HG03066 (cell line): Measurements from ENCODE around the gene LCN10.
"Not testable (repeated sequence)": the region's sequence is repeated elsewhere in the genome, so short reads cannot be mapped to it uniquely, and the experiment has no call there.

Experiments
- ATAC-seq: cut with Tn5 transposase; IDR thresholded peaks from one replicate; pipeline ENCODE4 v1.9.1; 2021; ENCODE audit warnings: low read depth; ENCODE audit not compliant: unreplicated experiment

Gene LCN10

GRCh38 chr9:136773386-136774044 lies 30.8 kb upstream of the LCN10 start:
- no peak for ATAC-seq

DNA sequence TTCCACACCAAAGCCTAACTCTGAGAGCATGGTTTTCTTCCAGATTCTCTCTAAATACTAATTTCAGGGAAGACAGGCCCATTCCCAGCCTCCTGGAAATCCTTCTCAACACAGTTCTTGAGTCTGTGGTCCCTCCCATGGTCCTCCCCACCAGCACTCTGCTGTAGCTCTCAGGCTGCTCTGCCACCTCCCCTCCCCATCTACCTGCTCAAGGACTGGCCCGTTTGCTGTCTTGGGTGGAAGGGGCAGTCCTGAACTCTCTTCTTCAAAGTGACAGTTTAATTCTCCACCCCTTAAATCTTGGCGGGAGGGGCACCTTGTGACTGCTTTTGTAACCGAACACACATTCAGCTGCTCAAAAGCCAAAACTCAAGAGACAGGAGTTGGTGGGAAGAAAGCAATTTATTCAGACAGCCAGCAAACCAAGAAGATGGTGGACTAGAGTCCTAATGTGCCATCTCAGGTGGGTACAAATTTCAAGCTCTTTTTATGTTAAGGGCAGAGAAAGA lies 29.2 kb upstream of the LCN10 start:
- ATAC-seq = no peak

DNA sequence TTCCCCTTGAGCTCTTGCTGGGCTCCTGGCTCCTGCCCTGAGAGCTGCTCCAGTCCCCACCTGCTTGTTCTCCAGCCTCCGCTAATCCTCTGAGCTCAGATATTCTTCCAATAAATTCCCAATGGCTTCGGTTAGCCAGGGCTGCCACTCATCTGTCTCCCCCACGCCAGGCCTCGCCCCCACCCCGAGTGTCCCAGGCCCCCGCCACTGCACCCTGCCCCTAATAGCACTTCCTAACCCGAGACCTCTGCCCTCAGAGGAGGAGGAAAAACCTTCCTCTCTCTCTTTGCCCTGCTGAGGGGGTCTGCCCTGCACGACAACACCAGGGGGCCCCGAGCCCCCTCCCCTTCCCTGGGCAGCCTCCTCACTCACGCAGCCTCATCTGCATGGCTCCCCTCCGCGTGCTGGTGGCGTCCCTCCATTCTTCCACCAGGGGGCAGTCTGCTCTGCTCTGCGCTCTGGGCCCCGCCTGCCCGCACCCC lies 27.0 kb upstream of the LCN10 start:
- no peak for ATAC-seq

DNA sequence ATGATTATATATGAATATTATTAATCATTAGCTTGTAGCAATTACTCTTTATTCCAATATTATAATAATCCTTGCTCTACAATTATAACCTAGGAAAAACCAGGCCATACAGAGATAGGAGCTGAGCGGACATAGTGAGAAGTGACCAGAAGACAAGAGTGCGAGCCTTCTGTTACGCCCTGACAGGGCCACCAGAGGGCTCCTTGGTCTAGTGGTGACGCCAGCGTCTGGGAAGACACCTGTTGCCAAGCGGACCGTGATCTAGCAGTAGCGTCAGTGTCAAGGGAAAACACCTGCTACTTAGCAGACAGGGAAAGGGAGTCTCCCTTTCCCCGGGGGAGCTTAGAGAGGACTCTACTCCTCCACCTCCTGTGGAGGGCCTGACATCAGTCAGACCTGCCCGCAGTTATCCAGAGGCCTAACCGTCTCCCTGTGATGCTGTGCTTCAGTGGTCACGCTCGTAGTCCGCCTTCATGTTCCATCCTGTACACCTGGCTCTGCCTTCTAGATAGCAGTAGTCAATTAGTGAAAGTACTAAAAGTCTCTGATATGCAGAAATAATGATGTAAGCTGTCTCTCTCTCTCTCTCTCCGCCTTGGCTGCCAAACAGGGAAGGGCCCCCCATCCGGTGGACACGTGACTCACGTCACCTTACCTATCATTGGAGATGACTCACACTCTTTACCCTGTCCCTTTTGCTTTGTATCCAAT lies 23.8 kb upstream of the LCN10 start:
- ATAC-seq = not testable (repeated sequence)

DNA sequence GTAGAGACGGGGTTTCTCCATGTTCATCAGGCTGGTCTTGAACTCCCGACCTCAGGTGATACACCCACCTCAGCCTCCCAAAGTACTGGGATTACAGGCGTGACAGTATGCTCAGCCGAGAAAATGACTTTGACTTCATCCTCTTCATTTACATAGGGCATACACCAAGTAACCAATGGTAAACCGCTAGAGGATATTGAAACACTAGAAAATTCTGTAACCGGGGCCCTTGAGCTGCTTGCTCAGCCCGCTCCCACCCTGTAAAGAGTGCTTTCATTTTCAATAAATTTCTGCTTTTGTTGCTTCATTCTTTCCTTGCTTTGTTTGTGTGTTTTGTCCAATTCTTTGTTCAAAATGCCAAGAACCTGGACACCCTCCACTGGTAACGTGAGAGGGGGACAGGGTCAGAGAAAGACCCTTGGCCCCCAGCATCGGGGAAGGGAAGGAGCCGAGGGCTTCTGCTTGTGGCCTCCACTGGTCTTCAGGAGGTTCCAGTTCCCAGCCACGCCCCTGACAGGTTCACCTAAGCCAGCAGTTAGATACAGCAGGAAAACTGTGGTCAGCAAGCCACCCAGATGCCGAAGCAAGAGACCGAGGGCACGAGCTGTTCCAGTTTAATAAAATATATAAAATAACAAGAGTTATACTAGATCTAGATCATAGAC lies 23.1 kb upstream of the LCN10 start:
- not testable (repeated sequence) for ATAC-seq

GRCh38 chr9:136765041-136765440 lies 22.3 kb upstream of the LCN10 start:
- ATAC-seq = no peak

- no peak for ATAC-seq
Measured at GRCh38 chr9:136764301-136764891, 21.7 kb upstream of the LCN10 start, which contains the start of gene LCN15. Gene LCN15, minus strand, starts transcription at chr9:136764518. Its CDS starts 30 bp downstream, at chr9:136764488.

DNA sequence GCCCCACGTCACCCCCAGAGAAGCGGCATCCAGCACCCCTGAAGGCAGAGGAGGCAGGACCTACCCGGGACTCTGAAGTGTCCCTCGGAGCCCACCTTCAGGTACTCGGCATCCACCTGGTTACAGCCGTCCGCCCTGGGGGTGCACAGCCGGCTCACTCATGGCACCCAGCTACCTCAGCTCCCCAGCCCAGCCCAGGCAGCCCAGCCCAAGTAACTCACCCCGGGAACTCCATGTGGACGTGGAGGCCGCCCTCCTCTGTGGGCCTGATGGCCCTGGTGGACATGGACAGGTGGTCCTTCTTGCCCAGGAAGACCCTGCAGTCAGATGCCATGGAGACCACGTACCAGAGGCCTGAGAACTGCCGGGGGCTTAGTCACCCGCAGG lies 20.9 kb upstream of the LCN10 start:
- no peak for ATAC-seq

GRCh38 chr9:136762915-136763648 lies 20.3 kb upstream of the LCN10 start:
- ATAC-seq = no peak

DNA sequence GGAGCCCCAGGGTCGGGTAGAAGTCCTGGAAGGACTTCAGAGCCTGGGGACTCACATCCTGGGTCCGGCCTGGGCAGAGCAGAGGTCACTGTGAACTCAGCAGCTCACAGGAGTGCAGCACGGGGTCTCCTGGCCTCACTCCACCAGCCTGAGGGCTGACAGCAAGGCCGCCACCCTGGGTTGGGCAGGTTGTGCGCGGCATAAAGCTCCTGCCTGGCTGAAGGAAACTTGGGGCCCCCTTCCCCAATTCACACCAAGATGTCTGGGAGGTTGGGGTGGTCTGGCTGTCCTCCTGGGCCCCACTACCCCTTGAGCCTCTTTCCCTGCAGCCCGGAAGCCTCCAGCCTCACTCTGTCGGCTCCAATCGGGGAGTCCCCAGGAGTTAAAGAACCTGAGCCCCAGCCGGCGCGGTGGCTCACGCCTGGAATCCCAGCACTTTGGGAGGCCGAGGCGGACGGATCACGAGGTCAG lies 19.5 kb upstream of the LCN10 start:
- no peak for ATAC-seq

- ATAC-seq = no peak
Measured at GRCh38 chr9:136761545-136761981, 18.8 kb upstream of the LCN10 start.

DNA sequence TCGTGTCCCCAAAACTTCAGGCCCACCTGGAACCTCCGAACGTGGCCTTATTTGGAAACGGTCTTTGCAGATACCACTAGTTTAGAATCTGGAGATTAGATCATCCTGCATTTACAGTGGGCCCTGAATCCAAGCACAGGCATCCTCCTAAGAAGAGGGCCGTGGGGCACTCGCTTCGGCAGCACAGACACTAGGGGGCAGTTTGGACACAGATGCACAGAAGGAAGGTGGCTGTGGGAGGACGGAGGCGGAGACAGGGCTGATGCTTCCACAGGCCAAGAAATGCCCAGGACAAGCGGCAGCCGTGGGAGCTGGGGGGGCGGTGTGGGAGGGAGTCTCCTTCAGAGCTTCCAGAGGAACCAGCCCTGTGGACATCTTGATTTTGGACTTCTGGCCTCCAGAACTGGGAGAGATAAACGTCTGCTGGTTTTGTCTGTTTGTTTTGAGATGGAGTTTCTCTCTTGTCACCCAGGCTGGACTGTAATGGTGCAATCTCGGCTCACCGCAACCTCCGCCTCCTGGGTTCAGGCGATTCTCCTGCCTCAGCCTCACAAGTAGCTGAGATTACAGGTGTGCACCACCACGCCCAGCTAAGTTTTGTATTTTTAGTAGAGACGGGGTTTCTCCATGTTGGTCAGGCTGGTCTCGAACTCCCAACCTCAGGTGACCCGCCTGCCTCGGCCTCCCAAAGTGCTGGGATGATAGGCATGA lies 18.2 kb upstream of the LCN10 start:
- ATAC-seq = not testable (repeated sequence)

DNA sequence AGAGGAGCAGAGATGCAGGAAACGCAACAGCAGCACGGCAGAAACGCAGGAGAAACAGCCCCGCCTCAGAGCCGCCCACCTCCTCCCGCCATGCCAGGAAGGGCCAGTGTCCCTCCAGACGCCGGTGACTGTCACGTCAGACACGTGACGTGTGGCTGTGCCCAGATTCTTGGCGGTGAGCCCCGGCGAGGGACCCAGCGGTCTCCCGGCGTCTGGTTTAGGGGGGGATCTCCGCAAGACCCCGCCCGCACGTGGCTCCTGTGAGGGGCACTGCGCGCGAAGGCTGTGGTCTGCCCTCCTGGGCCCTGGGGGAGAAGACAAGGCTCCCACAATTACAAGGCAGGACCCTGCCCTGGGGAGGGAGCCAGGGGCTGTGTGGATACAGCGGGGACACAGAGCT lies 17.7 kb upstream of the LCN10 start:
- ATAC-seq = no peak

DNA sequence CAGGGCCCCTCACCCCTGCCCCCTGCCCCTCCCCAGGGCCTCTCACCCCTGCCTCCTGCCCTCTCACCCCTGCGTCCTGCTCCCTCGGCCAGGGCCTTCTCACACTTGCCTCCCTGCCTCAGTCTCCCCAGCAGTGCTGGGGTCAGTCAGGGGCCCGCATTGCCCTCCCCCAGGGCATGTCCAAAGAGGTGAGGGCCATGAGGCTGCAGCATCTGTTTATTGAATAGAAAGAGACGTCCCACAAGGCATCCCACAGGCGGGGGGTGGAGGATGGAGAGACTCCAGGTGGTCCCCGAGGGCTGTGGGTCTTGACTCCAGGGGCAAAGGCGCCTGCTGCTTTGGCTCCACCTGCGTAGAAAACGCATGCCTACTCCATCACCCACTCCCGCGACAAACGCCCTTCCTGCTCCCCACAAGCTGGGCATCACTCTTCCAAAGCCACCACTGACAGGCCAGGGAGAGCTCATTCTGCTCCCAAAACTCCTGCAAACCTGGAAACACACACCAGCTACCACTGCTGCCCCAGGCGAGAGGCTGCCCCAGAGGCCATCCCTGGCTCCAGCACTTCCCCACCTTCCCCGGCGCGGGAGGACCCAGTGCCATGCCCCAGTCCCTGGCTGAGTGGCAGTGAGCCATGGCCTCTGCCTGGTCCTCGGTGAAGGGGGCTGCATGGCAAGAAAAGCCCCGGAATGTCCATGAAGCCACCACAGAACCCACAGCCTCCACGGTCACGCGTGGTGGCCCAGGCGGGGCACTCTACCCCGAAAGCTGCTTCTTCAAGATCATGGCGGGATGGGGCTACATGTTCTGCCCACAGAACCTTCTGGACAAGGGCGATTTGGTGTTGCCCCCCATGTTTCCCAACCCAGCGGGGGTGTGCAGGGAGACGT lies 16.9 kb upstream of the LCN10 start:
- ATAC-seq = no peak

DNA sequence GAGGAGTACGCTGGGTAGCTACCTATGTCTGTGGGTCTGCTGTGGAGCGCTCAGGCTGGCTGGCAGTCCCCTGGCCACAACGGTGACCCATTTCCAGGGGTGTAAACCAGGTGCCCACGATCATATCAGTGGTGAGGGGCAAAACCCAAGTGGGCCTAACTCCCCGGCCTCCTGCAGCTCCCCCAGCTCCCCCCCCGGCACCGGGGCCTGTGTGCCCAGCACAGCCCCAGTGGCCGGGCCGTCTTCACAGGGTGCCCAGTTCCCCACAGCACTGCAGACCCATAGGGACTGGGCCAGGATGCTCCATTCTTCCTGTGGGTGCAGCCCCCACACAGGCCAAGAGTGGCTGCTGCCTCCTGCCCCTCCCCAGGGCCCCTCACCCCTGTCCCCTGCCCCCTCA lies 16.3 kb upstream of the LCN10 start:
- ATAC-seq = no peak

DNA sequence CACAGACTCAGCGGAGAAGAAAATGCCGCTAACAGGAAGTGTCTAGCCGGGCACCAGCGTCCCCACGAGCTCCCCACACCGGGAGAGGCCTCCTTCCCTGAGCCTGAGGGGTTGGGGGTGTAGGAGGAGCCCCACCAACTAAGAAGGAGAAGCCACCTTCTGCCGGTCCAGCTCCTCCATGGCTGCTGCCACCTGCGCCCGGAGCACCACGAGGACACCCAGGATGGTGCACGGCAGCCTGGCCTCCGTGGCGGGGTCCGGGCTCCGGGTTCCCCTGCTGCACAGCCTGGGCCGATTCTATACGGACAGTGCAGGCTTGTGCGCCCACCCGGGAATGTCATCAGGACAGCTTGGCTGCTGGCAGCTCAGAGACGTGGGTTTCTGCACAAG lies 15.0 kb upstream of the LCN10 start:
- no peak for ATAC-seq

- no peak for ATAC-seq
Measured at GRCh38 chr9:136757328-136757727, 14.6 kb upstream of the LCN10 start.

DNA sequence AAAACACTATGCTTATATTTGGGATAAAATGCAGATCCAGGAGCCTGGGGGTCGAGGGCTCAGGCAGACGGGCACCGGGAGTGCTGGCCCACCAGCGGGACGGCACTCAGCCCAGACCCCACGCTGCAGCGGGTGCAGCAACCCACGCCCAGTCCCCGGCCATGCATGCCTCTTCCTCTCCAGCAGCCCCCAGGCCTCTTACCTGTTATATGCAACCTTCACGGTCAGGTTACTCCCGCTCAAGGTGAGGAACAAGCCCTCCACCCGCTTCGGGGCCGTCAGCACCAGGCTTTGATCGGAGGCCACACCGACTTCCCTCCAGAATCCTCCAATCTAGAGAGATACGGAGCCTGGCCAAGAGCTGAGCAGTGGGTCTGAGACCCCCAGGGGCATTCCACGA lies 14.1 kb upstream of the LCN10 start:
- no peak for ATAC-seq

DNA sequence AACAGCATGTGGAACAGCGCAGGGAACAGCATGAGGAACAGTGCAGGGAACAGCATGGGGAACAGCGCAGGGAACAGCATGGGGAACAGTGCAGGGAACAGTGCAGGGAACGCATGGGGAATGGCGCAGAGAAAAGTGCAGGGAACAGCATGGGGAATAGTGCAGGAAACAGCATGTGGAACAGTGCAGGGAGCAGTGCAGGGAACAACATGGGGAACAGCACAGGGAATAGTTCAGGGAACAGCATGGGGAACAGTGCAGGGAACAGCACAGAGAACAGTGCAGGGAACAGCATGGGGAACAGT lies 13.3 kb upstream of the LCN10 start:
- ATAC-seq = no peak
